Measurements from ENCODE around the gene CHURC1.

GRCh38 chr14:64875350-64875749 is 38.9 kb upstream of the CHURC1 start:
- TF ChIP-seq CTCF (IDR thresholded peaks at IDR 0.05) = no peak
- no peak for TF ChIP-seq POLR2A (IDR thresholded peaks at IDR 0.05)

All from vagina (tissue), 2 donors.